WTC11 (cell line): ENCODE measurements around the gene UBXN6. TPM values are rescaled to one million over a fixed set of nuclear protein-coding genes. Genes with fewer than 3 reads are reported as not detected.

ENCODE experiments used
- ATAC-seq: fragments of 200-7000 bp; cut with Tn5 transposase; 2 replicates; pipeline ENCODE4 v1.10.0; 2021; ENCODE audit warnings: mild to moderate bottlenecking, moderate library complexity
- CTCF ChIA-PET: fragments of 300-600 bp; sonication (Branson Sonifier 250); formaldehyde crosslinking; loops from one replicate; lab custom pipeline; 2021; ENCODE audit warnings: antibody characterized with exemption; lab: Charles Lee
- POLR2A ChIA-PET: fragments of 350-600 bp; sonication (Branson Sonifier 250); formaldehyde crosslinking; loops from one replicate; lab custom pipeline; 2021; ENCODE audit warnings: antibody characterized with exemption; lab: Charles Lee
- DNase-seq: peaks from one replicate; pipeline ENCODE4 v3.0.0; 2021; ENCODE audit warnings: low spot score
- H3K27ac Mint-ChIP-seq: 2 replicates; pipeline ENCODE4 v1.8.0; 2021; ENCODE audit warnings: mixed read lengths
- H3K27me3 Mint-ChIP-seq: 2 replicates; pipeline ENCODE4 v1.8.0; 2021; ENCODE audit warnings: low read depth, mild to moderate bottlenecking, moderate library complexity, mixed read lengths
- H3K36me3 Mint-ChIP-seq: 2 replicates; pipeline ENCODE4 v1.8.0; 2021; ENCODE audit warnings: mixed read lengths
- H3K4me1 Mint-ChIP-seq: 2 replicates; pipeline ENCODE4 v1.8.0; 2022; ENCODE audit warnings: mixed read lengths
- H3K4me3 Mint-ChIP-seq: 2 replicates; pipeline ENCODE4 v1.8.0; 2021; ENCODE audit warnings: mild to moderate bottlenecking, moderate library complexity, mixed read lengths
- H3K9me3 Mint-ChIP-seq: 2 replicates; pipeline ENCODE4 v1.8.0; 2021; ENCODE audit warnings: mixed read lengths
- GTF2I ChIP-seq: fragments of 250-450 bp; sonication (Bioruptor Pico); conservative IDR thresholded peaks from 2 replicates; pipeline ENCODE4 v1.4.0; 2021; ENCODE audit warnings: mild to moderate bottlenecking
- JUN ChIP-seq: sonication (generic); formaldehyde crosslinking; IDR thresholded peaks from 2 replicates; pipeline ENCODE4 v1.8.0; 2023; ENCODE audit warnings: mild to moderate bottlenecking, missing genetic modification reagents
- MXD4 ChIP-seq: fragments of 250-450 bp; sonication (Bioruptor Pico); IDR thresholded peaks from 2 replicates; pipeline ENCODE4 v1.8.0; 2021; ENCODE audit warnings: mild to moderate bottlenecking, moderate library complexity, borderline replicate concordance
- NFE2L1 ChIP-seq: sonication (generic); formaldehyde crosslinking; IDR thresholded peaks from 2 replicates; pipeline ENCODE4 v1.8.1; 2023; ENCODE audit warnings: missing genetic modification reagents
- NFYB ChIP-seq: sonication (generic); formaldehyde crosslinking; conservative IDR thresholded peaks from 2 replicates; pipeline ENCODE4 v1.8.0; 2022; ENCODE audit warnings: low read depth, missing genetic modification reagents
- NR1H2 ChIP-seq: sonication (generic); formaldehyde crosslinking; IDR thresholded peaks from 2 replicates; pipeline ENCODE4 v1.9.0; 2021; ENCODE audit warnings: mild to moderate bottlenecking, moderate library complexity, missing genetic modification reagents
- ZNF416 ChIP-seq: fragments of 250-450 bp; sonication (Bioruptor Pico); IDR thresholded peaks from 2 replicates; pipeline ENCODE4 v1.9.0; 2021; ENCODE audit warnings: mild to moderate bottlenecking, inconsistent platforms
- total RNA-seq: library from RNA; stranded (reverse); gene quantifications from 3 replicates; pipeline ENCODE4 v1.2.3, GENCODE V29; 2021
- TF ChIP-seq, protein P1 (sequence below): sonication (generic); formaldehyde crosslinking; IDR thresholded peaks from 2 replicates; pipeline ENCODE4 v1.8.0; 2023; ENCODE audit warnings: missing genetic modification reagents
- TF ChIP-seq, protein P2 (sequence below): sonication (generic); formaldehyde crosslinking; IDR thresholded peaks from 2 replicates; pipeline ENCODE4 v1.8.0; 2022; ENCODE audit warnings: mild to moderate bottlenecking, missing genetic modification reagents
- TF ChIP-seq, protein P3 (sequence below): sonication (generic); formaldehyde crosslinking; IDR thresholded peaks from 2 replicates; pipeline ENCODE4 v1.8.0; 2023; ENCODE audit warnings: missing genetic modification reagents, mild to moderate bottlenecking, borderline replicate concordance
- TF ChIP-seq, protein P4 (sequence below): fragments of 200-600 bp; IDR thresholded peaks from 2 replicates; pipeline ENCODE4 v1.8.0; 2022; ENCODE audit warnings: antibody characterized with exemption
- TF ChIP-seq, protein P5 (sequence below): sonication (generic); formaldehyde crosslinking; IDR thresholded peaks from 2 replicates; pipeline ENCODE4 v1.8.1; 2023; ENCODE audit warnings: mild to moderate bottlenecking, moderate library complexity, missing genetic modification reagents
- TF ChIP-seq, protein P6 (sequence below): fragments of 250-450 bp; sonication (Bioruptor Pico); IDR thresholded peaks from 2 replicates; pipeline ENCODE4 v1.9.0; 2021; ENCODE audit warnings: moderate library complexity, mild to moderate bottlenecking, inconsistent platforms, borderline replicate concordance
- TF ChIP-seq, protein P7 (sequence below): fragments of 250-450 bp; sonication (Bioruptor Pico); IDR thresholded peaks from 2 replicates; pipeline ENCODE4 v1.9.0; 2021; ENCODE audit warnings: mild to moderate bottlenecking

The UBXN6 gene
- total RNA-seq, 1 experiment from 2014 or later = 34.8 TPM

DNA sequence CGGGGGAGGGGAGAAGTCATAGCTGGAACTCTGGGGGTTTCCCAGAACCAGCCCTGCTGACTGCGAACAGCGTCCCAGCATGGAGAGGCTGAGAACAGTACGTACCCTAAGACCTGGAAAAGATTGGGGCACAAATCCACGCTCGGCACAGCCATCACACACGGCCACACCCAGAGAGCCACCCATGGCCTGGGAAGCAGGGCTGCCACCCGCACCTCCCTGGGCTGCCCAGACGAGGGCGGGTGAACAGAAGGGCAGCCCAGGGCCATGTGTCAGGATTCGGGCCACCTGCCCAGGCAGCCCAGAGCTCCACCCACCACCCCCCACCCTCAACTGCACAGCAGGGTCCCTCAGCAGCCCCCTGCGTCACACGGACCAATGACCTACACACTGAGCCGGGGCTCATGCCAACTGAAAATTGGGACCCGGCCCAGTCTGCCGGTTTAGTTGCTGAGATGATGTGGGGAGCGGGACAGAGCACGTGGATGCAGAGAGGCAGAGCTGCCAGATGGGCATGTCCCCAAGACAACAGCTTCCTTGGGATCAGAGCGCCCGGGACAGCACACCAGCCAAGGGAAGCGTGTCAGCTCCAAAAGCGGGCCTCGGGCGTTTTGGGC lies 8.5 kb downstream of the UBXN6 start:
- DNase-seq (no peak), ATAC-seq (peak; percentile 14)
- TF ChIP-seq GTF2I (no peak), ZNF416 (CRISPR knock-in tag) (no peak), MXD4 (CRISPR knock-in tag) (no peak), NFE2L1 (CRISPR knock-in tag) (no peak), NR1H2 (CRISPR knock-in tag) (no peak), NFYB (CRISPR knock-in tag) (no peak)
- TF ChIP-seq, protein P1, sequence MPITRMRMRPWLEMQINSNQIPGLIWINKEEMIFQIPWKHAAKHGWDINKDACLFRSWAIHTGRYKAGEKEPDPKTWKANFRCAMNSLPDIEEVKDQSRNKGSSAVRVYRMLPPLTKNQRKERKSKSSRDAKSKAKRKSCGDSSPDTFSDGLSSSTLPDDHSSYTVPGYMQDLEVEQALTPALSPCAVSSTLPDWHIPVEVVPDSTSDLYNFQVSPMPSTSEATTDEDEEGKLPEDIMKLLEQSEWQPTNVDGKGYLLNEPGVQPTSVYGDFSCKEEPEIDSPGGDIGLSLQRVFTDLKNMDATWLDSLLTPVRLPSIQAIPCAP (CRISPR knock-in tag) = no peak
- TF ChIP-seq, protein P2, sequence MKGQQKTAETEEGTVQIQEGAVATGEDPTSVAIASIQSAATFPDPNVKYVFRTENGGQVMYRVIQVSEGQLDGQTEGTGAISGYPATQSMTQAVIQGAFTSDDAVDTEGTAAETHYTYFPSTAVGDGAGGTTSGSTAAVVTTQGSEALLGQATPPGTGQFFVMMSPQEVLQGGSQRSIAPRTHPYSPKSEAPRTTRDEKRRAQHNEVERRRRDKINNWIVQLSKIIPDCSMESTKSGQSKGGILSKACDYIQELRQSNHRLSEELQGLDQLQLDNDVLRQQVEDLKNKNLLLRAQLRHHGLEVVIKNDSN = no peak
- TF ChIP-seq, protein P3, sequence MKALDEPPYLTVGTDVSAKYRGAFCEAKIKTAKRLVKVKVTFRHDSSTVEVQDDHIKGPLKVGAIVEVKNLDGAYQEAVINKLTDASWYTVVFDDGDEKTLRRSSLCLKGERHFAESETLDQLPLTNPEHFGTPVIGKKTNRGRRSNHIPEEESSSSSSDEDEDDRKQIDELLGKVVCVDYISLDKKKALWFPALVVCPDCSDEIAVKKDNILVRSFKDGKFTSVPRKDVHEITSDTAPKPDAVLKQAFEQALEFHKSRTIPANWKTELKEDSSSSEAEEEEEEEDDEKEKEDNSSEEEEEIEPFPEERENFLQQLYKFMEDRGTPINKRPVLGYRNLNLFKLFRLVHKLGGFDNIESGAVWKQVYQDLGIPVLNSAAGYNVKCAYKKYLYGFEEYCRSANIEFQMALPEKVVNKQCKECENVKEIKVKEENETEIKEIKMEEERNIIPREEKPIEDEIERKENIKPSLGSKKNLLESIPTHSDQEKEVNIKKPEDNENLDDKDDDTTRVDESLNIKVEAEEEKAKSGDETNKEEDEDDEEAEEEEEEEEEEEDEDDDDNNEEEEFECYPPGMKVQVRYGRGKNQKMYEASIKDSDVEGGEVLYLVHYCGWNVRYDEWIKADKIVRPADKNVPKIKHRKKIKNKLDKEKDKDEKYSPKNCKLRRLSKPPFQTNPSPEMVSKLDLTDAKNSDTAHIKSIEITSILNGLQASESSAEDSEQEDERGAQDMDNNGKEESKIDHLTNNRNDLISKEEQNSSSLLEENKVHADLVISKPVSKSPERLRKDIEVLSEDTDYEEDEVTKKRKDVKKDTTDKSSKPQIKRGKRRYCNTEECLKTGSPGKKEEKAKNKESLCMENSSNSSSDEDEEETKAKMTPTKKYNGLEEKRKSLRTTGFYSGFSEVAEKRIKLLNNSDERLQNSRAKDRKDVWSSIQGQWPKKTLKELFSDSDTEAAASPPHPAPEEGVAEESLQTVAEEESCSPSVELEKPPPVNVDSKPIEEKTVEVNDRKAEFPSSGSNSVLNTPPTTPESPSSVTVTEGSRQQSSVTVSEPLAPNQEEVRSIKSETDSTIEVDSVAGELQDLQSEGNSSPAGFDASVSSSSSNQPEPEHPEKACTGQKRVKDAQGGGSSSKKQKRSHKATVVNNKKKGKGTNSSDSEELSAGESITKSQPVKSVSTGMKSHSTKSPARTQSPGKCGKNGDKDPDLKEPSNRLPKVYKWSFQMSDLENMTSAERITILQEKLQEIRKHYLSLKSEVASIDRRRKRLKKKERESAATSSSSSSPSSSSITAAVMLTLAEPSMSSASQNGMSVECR = no peak
- TF ChIP-seq, protein P4, sequence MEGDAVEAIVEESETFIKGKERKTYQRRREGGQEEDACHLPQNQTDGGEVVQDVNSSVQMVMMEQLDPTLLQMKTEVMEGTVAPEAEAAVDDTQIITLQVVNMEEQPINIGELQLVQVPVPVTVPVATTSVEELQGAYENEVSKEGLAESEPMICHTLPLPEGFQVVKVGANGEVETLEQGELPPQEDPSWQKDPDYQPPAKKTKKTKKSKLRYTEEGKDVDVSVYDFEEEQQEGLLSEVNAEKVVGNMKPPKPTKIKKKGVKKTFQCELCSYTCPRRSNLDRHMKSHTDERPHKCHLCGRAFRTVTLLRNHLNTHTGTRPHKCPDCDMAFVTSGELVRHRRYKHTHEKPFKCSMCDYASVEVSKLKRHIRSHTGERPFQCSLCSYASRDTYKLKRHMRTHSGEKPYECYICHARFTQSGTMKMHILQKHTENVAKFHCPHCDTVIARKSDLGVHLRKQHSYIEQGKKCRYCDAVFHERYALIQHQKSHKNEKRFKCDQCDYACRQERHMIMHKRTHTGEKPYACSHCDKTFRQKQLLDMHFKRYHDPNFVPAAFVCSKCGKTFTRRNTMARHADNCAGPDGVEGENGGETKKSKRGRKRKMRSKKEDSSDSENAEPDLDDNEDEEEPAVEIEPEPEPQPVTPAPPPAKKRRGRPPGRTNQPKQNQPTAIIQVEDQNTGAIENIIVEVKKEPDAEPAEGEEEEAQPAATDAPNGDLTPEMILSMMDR = no peak
- no peaks in the 10 kb centered on the region for H3K9me3 Mint-ChIP-seq
- peaks cover 13% of the 10 kb centered on the region for H3K36me3 Mint-ChIP-seq
- no peaks in the 10 kb centered on the region for H3K27me3 Mint-ChIP-seq
- ChIA-PET CTCF (interaction anchor here (0.8 to 1.7 kb wide), 5 partner anchors 12 to 46 kb away, joined by 3 to 5 read pairs (median 3); partner anchors contain the start of gene HDGFL2), POLR2A (interaction anchor here (0.6 kb wide), 1 partner anchor 1144 kb away, joined by 6 read pairs; no protein-coding TSS in a partner anchor)
- H3K27ac Mint-ChIP-seq = no peak overlapping the region
- no peak overlapping the region for H3K4me3 Mint-ChIP-seq
- 0 out of 2 replicates have a peak, but pooled peaks cover 3% of the 10 kb centered on the region for H3K4me1 Mint-ChIP-seq

DNA sequence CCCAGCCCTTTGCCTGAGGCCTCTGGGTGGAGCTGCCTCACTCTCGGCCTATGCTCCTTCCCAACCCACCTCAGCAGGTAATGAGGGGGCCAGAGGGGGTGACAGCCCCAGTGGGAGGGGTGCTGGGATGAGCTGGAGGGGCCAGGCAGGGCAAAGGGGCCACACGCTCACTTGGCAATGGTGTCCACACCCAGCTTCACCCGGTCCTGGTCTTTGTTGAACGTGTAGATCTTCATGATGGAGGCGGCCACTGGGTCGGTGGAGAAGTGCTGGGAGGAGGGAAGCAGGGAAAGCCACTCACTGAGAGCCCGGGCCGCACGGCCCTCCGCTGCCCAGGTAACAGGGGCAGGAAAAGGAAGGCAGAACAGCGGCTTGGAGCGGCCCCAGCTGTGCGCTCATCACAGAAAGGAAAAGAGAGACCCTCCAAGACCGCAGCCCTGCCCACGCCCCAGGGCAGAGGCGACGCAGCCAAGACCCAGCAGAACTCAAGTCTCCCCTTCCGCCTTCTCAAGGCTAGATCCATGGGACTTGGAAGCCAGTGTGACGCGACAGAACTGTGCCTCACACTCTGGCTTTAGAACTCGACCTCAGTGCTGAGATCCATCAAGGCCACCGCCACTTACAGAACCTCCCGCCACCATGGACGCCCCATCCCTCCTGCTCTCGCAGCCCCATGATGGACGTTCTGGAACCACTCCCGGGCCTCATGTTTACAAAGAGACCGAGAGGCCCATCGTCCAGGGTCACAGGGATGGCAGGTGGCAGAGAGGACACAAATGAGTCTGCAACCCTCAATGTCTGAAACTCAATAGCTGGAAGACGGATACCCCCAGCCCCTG lies 9.2 kb downstream of the UBXN6 start:
- Mint-ChIP-seq H3K4me3 (no peak overlapping the region), H3K36me3 (peaks cover 13% of the 10 kb centered on the region), H3K9me3 (no peaks in the 10 kb centered on the region), H3K27me3 (no peaks in the 10 kb centered on the region)
- DNase-seq (no peak), ATAC-seq (no peak)
- CTCF ChIA-PET = interaction anchor here (0.9 to 1.8 kb wide), 4 partner anchors 26 to 77 kb away, joined by 3 to 7 read pairs (median 4); no protein-coding TSS in a partner anchor
- POLR2A ChIA-PET = interaction anchor here (0.5 to 1.6 kb wide), 4 partner anchors 12 to 1143 kb away, joined by 3 to 6 read pairs (median 5); no protein-coding TSS in a partner anchor
- TF ChIP-seq, protein P5, sequence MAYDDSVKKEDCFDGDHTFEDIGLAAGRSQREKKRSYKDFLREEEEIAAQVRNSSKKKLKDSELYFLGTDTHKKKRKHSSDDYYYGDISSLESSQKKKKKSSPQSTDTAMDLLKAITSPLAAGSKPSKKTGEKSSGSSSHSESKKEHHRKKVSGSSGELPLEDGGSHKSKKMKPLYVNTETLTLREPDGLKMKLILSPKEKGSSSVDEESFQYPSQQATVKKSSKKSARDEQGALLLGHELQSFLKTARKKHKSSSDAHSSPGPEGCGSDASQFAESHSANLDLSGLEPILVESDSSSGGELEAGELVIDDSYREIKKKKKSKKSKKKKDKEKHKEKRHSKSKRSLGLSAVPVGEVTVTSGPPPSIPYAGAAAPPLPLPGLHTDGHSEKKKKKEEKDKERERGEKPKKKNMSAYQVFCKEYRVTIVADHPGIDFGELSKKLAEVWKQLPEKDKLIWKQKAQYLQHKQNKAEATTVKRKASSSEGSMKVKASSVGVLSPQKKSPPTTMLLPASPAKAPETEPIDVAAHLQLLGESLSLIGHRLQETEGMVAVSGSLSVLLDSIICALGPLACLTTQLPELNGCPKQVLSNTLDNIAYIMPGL (CRISPR knock-in tag) = no peak
- TF ChIP-seq, protein P6, sequence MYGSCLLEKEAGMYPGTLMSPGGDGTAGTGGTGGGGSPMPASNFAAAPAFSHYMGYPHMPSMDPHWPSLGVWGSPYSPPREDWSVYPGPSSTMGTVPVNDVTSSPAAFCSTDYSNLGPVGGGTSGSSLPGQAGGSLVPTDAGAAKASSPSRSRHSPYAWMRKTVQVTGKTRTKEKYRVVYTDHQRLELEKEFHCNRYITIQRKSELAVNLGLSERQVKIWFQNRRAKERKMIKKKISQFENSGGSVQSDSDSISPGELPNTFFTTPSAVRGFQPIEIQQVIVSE (CRISPR knock-in tag) = no peak
- TF ChIP-seq JUN = no peak
- TF ChIP-seq, protein P7, sequence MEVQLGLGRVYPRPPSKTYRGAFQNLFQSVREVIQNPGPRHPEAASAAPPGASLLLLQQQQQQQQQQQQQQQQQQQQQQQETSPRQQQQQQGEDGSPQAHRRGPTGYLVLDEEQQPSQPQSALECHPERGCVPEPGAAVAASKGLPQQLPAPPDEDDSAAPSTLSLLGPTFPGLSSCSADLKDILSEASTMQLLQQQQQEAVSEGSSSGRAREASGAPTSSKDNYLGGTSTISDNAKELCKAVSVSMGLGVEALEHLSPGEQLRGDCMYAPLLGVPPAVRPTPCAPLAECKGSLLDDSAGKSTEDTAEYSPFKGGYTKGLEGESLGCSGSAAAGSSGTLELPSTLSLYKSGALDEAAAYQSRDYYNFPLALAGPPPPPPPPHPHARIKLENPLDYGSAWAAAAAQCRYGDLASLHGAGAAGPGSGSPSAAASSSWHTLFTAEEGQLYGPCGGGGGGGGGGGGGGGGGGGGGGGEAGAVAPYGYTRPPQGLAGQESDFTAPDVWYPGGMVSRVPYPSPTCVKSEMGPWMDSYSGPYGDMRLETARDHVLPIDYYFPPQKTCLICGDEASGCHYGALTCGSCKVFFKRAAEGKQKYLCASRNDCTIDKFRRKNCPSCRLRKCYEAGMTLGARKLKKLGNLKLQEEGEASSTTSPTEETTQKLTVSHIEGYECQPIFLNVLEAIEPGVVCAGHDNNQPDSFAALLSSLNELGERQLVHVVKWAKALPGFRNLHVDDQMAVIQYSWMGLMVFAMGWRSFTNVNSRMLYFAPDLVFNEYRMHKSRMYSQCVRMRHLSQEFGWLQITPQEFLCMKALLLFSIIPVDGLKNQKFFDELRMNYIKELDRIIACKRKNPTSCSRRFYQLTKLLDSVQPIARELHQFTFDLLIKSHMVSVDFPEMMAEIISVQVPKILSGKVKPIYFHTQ (CRISPR knock-in tag) = no peak
- TF ChIP-seq, all 79 proteins: peak for 0
- Mint-ChIP-seq H3K27ac (no peak overlapping the region), H3K4me1 (0 out of 2 replicates have a peak, but pooled peaks cover 3% of the 10 kb centered on the region)
